GM21619 (cell line): ENCODE data around the gene TIMM8A.
A peak's percentile ranks its signal among the peaks of the same experiment; 100 is the strongest.

Source experiments
- ATAC-seq: cut with Tn5 transposase; IDR thresholded peaks from one replicate; pipeline ENCODE4 v1.9.1; 2021; ENCODE audit not compliant: unreplicated experiment

Gene TIMM8A

GRCh38 chrX:101348452-101349192 lies at the start of gene TIMM8A:
TSS of gene TIMM8A (minus strand) at chrX:101348742. CDS start at chrX:101348664, 78 bp downstream.
- ATAC-seq = peak; percentile 99

DNA sequence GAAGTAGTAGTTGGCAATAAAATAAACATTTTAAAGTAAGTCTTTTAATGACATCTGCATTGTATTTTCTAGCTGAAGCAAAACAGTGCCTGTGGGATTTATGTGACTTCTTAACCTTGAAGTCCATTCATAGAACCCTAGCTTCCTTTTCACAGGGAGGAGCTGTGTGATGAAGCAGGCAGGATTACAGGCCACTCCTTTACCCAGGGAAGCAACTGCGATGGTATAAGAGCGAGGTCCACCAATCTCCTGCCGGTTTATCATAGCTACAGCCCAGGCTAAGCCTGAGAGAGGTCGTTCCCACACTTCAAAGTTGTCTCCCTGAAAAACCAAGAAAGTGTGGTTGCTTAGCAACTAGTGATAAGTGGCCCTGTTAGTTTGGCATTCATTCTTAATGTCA lies 49.2 kb upstream of the TIMM8A start:
- no peak for ATAC-seq

GRCh38 chrX:101395789-101396188 lies 47.2 kb upstream of the TIMM8A start:
- no peak for ATAC-seq

DNA sequence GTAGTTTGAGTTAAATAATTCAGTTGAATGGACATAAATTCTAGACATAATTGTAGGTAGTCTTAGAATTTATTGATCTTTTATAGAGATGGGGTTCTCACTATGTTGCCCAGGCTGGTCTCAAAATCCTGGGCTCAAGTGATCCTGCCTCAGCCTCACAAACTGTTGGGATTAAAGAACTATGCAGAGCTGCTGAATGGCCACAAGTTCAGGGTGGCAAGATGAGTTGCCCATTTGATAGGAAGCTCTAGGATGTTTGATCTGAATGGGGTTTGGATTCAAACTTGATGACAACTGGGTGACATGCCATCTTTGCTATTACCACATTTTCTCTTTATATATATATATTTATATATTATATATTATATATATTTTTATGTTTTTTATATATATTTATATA lies 45.8 kb upstream of the TIMM8A start:
- ATAC-seq = no peak

- no peak for ATAC-seq
These were observed 45.2 kb upstream of the TIMM8A start for GRCh38 chrX:101393530-101394305.

- ATAC-seq = no peak
These were observed 43.3 kb upstream of the TIMM8A start for GRCh38 chrX:101391831-101392230.

- peak; percentile 80 for ATAC-seq
These were observed 42.4 kb upstream of the TIMM8A start, which contains the start of gene RPL36A for GRCh38 chrX:101390664-101391525. TSS of gene RPL36A (plus strand) at chrX:101391011. CDS start at chrX:101391044, 33 bp downstream.

GRCh38 chrX:101388604-101389003 lies 40.1 kb upstream of the TIMM8A start:
- ATAC-seq = no peak

DNA sequence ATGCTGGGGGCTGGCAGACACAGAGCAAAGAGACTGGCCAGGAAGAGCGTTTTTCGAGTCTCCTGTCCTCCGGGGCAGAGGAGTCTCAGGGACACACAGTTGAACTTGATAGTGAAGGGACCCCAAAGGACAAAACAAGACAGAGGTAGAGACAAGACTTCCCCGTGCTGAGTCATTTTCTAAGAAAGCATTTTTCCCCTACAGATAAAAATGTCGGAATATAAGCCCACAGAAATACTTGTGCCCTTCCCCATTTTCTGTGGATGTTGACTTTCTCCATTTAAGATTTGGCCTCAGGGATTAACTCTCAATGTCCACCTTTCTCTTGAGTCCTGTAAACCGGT lies 38.0 kb upstream of the TIMM8A start:
- no peak for ATAC-seq

GRCh38 chrX:101385795-101386541 lies 37.4 kb upstream of the TIMM8A start, which contains the start of gene BTK:
TSS of gene BTK (minus strand) at chrX:101386191. CDS start at chrX:101375284, 10,907 bp downstream.
- ATAC-seq = peak; percentile 59

GRCh38 chrX:101385026-101385684 lies 36.6 kb upstream of the TIMM8A start:
- no peak for ATAC-seq

DNA sequence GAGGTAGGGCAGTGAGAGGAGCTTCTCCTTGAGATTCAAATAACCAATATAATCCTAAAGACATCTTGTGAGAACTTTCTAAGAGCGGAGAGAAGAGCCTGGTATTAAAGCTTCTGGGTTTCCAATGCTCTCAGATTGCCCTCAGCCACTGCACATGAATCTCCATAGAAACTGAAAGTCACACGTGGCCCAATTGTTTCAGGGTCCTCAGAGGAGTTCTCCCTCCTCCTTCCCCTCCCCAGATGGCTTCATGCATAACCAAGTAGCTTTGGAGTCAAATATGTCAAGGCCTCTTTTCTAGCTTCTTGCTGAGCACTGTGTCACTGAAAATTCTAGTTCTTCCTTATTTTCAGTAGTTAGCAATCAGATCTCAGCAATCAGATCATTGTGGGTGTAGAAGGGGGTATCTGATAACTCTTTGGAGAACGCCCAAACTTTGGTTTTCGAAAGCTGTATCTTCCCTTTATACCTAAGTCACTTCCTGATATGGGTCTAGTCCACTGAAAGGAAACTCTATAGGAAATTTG lies 35.2 kb upstream of the TIMM8A start:
- ATAC-seq = peak; percentile 71

- ATAC-seq = no peak
These were observed 29.0 kb upstream of the TIMM8A start for GRCh38 chrX:101377547-101377946.

- peak; percentile 78 for ATAC-seq
These were observed 22.5 kb upstream of the TIMM8A start for GRCh38 chrX:101370888-101371504.

GRCh38 chrX:101369687-101370086 lies 21.1 kb upstream of the TIMM8A start:
- no peak for ATAC-seq

- no peak for ATAC-seq
These were observed 20.3 kb upstream of the TIMM8A start for GRCh38 chrX:101368800-101369199.

DNA sequence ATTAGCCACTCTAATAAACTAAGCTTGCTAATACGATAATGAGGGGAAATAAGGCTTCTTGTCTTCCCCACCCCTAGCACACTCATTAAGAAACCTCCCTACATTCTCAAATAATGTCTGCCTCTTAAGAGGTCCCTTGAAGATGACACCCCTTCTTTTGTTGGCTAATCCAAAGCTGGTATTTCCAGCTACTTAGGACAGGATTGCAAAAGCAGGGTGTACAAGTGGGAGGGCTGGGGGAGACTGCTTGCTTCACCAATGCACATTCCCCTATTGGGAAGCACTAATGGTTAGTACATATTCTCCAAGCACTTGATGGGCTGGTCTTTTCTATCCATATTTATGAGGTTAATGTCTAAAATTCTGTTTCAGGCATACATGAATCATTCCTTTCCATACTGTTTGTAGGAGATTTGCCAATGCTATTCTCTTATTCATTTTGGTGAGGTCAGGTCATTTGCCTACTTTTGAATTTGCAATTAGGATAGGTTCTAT lies 16.8 kb upstream of the TIMM8A start:
- no peak for ATAC-seq

DNA sequence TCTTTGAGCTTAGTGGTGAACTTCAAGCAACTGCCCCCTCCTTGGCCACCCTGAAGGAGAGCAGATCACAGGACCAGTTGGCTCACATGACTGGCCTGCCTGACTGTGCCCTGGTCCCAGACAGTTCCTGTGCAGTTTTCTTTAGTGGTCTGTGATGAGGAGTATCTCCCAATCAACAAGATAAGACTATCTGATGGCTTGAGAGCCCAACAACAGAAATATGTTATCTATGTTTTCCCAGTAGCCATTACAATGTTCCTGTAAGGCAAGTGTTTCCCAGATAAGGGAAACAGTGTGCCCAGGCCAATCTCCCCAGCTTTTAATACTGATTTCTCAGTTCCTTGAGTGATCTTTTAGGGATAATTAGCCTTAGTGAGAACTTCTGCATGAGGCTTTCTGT lies 14.2 kb upstream of the TIMM8A start:
- ATAC-seq = no peak

DNA sequence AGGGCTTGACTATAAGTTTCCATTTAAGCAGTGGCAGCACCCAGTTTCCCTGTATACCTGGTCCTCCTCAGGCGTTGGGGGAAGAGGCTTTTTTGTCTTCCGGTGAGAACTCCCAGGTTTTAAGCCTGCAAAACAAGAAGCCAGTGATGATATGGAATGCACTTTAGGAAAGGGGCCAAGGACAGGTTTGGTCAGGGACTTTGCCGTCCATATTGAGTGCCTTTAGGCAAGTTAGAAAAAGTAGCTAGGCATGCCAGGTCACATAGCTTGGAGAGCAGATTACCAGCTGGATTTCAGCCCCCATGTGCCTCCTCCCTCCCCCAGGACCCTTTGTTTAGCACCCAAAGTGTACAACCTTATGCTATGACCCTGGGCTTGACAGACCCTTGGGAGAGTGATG lies 13.6 kb upstream of the TIMM8A start:
- no peak for ATAC-seq
